PC-9 (cell line): ENCODE measurements around the gene RNF44.

Source experiments
- CTCF ChIP-seq: fragments of 200-600 bp; sonication (generic); conservative IDR thresholded peaks from 2 replicates; pipeline ENCODE4 v1.6.1; 2017; ENCODE audit warnings: mixed run types, antibody characterized with exemption, mild to moderate bottlenecking, moderate library complexity
- EZH2 ChIP-seq: fragments of 200-600 bp; sonication (generic); IDR thresholded peaks from 2 replicates; pipeline ENCODE4 v1.8.0; 2017; ENCODE audit warnings: antibody characterized with exemption, low read depth

GRCh38 chr5:176530393-176530982 is 6.7 kb downstream of the RNF44 start:
- TF ChIP-seq CTCF: no peak
- no peak for TF ChIP-seq EZH2
